ELR (cell line): ENCODE data around the gene C10orf120.
A peak's percentile ranks its signal among the peaks of the same experiment; 100 is the strongest.

Source experiments
- DNase-seq: peaks from one replicate; pipeline ENCODE4 v3.0.0-alpha.2; 2015; ENCODE audit warnings: low read depth

C10orf120 gene

DNA sequence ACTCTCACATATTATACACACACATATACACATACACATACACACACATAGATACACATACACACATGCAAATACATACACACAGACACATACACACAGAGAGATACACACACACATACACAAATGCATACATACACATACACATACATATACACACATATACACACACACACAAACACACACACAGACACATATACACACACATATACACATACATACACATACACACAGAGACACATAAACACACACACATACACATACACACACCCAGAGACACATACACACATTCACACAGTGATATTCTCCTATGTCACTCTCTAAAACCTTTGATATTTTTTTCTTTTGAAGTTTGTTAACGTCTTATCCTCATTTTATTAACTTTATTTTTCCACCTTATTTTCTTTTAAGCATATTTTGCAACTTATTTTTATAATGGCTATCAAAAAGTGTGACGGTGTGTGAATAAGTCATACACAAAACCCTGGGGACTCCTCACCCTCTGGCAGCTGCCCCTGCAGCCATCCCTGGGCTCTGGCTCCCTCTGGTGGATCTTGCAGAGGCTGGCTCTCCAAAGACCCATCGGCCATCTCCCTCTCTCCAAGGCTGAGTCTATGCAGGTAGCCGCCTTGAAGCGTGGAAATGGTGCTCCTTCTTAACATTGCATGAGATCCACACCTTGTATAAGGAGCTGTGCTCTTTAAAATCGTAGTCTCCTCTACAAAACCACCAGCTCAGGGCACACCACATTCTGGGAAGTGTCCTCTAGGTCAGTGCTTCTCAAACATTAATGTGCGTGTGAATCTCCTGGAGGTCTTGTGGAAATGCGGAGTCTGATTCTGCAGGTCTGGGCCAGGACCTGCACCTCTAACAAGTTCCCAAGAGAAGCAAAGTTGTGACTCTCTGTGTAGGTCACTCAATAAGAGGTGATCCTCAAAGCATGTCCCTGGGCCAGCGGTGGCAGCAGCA lies 4.1 kb upstream of the C10orf120 start:
- peak; percentile 70 for DNase-seq

DNA sequence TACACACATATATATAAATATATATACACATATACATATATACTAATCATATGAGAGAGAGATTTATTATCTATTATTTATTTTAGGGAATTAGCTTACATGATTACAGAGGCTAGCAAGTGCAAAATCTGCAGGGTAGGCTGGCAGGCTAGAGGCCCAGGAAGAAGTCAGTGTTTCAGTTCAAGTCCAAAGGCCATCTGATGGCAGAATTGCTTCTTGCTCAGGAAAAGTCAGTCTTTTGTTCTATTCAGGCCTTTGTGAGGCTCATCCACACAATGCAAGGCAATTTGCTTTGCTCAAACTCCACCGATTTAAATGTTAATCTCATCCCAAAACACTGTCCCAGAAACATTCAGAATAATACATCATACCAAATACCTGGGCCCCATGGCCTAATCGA lies 2.6 kb upstream of the C10orf120 start:
- DNase-seq = no peak

DNA sequence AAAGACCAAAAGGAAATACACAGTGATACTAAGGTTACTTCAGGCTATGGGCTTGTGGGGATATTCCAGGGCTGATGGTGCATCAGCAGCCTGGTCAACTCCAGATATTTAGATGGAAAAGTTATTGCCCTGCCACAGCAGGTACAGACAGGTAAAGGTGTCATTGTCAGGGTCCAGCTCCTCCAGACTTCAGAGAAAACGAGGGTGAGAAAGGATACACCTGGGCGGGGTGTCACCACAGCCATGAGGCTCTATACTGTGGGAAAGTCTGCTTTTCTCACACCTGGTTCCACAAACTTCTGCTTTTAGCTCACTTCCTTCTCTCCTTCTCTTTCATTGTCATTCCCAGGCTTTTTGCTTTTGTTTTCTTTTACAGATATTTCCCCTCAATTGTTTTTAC lies 2.0 kb upstream of the C10orf120 start:
- DNase-seq = no peak

DNA sequence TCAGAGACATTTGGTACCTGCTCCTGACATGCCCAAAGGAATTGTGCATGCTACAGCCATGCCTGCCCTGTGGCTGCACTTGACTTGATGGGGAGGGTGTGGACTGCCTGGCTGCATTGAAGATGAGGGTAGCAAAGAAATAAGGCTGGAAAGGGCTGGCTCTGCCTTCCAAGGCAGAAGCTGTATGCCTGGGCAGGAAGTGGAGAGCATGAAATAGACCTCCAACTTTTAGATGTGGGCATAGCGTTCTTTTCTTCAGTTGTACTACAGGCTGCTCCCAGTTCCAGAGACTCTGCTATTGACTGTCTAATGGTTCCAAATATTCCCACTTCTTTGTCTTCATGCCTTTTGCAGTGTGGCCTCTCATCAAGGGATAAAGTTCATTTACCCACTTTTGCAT lies 3.0 kb downstream of the C10orf120 start:
- DNase-seq = no peak

DNA sequence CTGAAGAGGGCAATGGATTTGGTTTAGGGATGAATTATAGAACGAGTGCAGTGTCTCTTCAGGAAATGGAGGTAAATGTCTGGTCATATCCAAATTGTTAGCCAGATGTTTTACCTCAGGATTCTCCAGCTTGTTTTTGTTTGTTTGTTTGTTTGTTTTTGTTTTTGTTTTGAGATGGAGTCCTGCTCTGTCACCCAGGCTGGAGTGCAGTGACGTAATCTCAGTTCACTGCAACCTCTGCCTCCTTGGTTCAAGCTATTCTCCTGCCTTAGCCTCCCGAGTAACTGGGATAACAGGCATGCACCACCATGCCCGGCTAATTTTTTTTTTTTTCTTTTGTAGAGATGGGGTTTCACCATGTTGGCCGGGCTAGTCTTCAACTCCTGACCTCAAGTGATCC lies 6.9 kb downstream of the C10orf120 start:
- no peak for DNase-seq

DNA sequence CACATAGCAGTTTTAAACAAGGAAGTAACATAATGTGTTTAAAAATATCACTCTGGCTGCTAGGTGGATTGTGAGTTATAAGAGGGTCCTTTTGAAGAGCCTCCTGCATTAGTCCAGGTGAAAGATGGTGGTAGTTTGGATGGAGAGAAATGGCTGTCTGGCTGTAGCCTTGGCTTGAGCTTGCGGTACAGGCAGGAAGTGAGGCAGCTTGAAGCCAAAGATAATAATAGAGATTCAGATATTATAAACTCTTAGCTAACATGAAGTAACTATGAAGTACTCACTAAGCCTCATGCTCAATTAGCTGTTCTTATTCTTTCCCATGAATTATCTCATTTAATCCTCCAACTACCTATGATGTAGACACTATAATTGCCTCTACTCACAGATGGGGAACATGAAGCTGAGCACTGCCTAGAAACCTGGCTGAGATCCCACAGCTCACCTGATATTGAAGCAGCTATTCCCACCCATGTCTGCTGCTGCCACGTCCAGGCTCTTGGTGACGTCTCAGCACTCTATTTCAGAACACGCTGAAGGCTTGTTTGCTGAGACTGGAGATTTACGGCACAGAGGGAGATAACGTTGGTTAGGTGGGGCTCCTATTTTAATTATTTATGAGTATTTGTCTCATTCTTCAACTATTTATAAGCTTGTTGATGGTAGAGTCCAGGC lies 10.4 kb downstream of the C10orf120 start:
- DNase-seq = no peak

DNA sequence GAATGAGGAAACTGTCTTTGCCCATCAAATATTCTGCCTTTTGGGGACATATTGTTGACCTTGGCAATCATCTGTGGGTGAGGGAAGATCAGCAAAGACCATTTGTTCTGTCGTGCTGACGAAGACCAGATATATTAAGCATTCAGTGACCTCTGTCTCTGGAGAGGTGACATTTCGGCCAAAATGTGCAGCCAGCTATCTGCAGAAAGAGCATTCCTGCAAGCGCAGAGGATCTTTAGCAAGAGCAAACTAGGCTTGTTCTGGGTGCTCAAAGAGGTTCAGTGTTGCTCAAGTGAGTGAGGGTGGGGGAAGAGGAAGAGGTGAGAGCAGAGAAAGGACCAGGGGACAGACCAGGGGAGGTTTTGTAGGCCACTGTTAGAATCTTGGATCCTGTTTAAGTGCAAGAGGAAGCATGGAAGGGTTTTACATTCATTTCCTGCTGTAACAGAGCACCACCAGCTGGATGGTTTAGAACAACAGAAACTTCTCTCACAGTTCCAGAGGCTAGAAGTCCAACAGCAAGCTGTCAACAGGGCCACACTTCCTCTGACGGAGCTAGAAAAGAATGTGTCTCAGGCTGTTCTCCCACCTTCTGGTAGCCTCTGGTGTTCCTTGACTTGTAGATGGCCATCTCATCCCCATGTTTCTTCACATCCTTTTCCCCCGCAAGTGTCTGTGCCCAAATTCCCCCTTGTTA lies 11.2 kb downstream of the C10orf120 start:
- DNase-seq = peak; percentile 47

DNA sequence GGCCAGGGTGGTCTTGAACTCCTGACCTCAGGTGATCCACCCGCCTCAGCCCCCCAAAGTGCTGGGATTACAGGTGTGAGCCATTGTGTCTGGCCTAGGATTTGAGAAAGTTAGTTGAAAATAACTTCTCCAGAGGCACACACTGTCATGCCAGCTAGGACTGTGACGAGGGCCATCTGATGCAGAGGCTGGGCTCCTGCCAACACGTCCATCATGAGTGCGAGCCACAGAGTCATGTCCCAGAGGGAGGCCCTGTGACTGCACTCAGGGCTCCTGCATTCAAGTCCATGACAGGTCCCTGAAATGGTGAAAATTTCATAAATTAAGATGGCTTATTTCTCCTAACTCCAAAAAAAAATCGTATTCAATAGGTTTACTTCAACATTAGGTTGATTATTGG lies 17.1 kb downstream of the C10orf120 start:
- DNase-seq = no peak

DNA sequence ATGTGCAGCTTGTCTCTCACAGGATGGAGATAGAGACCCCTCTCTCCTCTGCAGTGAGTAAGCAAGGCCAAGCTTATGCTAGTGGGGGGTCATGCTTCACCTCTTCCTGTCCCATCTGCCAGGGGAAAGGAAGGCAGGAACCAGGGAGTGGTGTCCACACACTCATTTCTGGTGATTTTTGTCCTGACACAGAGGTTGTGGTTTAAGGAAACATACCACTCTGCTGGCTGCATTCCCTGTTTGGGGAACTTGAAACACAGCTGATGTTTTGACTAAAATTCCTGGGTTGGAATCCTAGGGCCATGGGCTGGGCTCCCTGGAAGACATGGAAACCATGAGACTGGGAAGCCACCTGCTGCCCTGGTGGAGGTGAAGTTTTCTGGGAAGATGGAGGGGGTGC lies 21.4 kb downstream of the C10orf120 start:
- no peak for DNase-seq

DNA sequence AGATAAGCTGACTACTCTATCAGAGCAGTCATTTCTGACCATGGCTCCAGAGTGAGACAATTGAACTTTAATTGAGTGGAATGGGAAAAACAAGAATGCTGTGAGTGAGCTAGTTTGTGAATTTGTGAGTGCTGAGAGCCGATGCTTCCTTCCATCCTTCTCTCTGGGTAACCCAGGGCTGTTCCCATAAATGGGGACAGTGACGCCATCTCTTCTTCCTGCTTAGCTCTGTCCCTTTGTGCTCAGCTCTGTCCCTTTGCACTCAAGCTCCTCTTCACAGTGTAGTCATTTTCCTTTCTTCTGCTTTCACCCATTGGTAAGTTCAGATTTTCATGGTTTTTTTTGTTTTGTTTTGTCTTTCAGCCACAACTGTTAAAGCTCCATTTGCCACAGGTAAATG lies 24.4 kb downstream of the C10orf120 start:
- no peak for DNase-seq

DNA sequence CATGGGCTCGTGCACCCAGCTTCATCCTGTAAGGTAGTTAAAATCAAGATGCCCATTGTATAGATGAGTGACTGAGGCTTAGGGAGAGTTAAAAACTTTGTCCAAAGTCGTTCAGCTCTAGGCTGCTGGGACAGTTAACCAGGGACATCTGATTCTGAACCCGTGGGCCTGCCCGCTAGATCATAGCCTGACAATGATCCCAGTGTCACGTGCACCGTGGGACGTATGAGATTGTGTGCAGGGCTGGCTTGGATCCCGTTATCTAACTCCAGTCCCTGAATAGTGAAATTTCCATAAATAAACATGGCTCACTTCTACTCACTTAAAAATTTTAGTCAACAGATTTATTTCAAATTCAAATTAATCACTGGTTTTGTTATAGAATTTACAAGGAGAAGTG lies 24.9 kb downstream of the C10orf120 start:
- no peak for DNase-seq

DNA sequence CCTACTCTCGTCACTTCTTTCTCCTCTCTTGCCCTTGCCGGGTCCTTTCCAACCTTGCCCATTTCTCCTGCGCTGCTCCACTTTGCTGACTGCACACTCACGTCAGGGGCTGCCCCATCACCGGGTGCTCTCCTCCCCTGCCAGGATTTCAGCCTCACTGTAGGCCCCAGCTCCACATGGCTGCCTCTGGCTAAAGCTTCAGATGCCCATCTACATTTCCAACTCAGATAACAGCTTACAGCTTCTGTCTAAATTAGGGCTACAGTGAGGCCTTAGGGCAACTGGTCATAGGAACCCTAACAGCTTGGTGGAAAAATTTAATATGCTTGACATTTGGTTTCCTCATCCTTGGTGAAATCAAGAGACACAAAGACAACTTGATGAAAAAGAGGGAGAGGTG lies 25.9 kb downstream of the C10orf120 start:
- DNase-seq = no peak

DNA sequence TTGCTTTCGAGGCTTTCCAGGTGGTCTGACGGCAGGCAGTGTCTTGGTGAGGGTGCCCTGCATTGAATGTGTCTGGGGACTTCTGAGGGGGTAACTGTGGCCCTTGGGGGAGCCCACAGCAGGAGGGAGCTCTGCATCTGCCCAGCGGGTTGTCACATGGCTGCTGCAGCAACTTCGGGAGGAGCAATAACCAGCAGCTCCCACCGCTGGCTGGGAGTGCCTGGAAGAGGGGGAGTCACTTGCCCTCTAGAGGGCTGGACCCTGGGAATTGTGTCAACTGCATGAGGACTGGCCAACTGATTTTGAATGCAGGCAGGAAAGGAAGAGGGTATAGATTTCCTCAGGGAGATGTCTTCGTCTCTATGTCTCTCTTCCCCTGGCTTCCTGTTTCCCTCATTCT lies 26.4 kb downstream of the C10orf120 start:
- DNase-seq = no peak

DNA sequence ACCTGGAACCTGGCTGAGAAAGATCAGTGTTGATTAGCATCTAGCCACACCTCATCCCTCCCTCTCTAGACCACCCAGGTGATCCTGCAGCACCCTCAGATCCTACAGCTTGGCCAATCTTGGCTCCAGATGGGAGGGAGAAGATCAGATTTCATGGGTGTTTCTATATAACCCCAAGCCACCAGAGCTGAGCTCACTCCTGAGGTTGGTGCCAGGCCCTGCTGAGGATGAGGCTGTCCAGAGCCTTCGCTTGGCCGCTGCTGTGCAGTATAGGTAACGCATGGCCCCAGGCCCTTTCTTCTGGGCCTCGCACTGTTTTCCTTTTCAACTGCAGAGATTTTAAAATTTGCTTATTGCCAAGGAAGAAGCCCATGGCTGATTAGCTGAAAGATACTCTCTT lies 27.0 kb downstream of the C10orf120 start:
- DNase-seq = no peak

DNA sequence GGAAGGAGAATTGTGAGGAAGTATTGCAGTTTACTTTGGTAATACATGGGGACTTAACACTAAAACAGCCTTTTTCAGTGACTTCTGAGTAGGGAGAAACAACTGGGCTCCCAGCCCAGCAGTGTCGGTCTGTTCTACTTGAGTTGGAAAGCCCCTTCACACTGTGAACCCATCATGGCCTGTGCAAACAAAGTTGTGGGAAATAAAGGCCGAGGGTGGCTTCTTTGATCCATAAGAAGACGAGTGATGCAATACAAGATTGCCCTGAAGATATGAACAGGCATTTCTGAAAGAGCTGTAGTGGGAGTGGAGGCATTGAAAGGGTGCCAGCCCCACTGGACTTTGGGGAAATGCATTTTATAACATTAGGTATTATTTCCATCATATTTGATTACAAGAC lies 28.3 kb downstream of the C10orf120 start:
- DNase-seq = no peak

DNA sequence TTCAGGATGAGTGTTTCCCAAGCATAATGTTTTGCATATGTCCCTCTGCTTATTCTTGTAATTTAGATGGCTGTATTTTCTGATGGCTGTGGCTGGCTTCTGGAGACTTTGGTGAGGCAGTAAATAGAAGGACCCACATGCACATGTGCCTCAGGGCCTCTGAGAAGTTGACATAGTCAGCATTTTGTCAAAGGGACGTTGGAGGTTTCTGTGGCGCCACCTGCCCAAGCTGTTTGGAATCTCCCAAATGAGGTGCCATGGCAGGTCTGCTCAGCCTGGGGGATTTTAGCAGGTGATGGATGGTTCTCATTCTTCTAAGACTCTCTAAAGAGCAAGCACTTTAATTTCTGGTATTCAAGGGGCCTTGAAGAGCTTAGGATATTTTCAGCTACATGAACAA lies 29.8 kb downstream of the C10orf120 start:
- DNase-seq = no peak

DNA sequence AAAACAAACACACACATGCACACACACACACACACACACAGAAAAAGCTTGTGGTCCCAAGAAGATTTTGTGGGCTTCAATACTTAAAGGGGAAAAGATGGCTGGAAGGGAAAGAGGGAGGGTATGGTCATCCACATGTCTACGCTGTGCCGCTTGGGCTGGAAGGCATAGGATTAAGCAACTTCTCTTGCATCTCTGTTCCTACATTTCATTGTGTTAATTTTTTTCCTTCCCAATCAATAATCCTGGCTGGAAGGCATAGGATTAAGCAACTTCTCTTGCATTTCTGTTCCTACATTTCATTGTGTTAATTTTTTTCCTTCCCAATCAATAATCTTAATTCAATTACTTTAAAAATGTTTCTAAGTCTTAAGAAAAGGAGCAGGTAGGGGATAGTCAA lies 30.6 kb downstream of the C10orf120 start:
- DNase-seq = no peak

DNA sequence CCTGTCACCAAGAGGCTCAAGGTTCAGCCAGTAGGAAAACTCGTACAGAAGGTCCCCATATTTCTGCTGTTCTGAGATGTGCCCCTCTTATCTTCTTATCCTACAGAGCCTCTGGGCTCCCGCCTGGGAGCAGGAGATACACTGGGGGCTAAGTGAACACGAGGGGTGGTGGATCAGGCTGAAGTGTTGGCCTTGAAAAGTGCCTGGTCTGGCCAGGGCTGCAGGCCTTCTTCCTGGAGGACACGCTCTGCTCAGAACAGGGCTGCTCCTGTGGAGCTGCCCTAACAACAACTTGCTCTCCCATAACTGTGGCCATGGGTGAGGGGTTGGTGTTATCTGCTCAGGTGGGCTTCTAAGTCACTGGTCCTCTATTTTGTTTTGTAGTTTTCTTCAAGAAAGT lies 33.7 kb downstream of the C10orf120 start:
- DNase-seq = no peak

DNA sequence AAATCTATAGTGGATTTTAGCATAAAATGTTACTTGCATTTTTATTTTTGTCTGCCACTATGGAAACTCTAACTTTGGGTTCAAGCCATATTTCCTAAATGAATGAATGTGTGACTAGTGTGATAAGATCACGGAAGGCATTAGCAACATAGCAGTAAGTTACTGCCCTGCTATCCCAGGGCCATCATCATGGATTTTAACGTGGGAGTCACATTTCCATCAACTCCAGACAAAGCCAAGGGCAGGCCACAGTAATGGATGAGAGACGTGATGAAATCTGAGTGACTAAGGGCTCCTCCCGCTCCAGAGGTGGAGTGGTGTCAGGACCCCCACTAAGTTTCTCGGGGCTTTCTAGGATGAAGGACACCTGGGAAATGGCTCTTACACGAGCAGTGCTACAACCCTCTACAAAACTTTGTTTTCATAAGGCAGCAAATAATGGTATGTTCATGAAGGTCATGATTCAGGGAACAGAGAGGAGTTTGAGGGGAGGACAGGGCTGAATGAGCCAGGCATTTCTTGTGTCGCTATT lies 34.3 kb downstream of the C10orf120 start:
- no peak for DNase-seq

DNA sequence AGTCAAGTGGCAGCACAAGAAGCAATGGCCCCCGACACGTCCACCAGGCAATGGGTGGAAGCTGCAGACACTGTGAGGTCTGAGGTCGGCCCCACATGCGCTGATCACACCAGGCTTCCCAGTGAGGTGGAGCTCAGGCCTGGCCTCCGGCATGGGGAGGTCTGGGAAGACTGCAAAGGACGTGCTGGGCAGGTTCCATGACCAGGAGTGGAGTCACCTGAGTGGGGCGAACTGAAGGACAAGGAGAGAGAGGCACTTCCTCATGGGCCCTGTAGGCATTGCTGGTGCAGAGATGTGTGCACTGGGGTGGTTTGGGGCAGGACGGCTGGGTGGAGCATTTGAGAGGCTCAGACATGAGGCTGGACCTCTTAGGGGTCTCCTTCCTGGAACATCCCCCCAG lies 35.1 kb downstream of the C10orf120 start:
- DNase-seq = no peak

DNA sequence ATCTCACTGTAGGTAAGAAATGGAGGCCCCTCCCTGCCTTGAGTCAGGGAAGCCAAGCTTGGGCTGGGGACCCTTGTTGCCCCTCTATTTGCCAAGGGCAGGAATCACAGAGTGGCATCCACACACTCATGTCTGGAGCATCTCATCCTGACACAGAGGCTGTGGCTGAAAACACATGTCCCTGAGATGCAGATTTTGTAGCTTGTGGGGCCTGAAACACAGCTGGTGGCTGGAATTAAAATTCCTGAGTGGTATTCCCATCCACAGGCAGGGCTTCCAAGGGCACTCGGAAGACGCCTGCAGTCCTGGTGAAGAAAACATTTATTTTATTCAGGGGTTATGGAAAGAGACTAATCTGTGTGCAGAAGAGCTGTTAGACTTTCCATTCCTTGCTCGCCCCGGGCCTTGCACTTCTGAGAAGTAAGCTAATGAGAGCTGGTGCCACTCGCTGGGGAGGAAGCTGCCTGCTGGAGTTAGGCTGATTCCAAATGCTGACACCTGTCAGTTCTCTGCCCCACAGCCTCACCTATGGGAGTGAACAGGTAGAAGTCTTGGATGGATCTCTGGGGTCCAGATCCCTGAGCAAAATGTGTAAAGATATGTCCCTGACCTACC lies 36.0 kb downstream of the C10orf120 start:
- no peak for DNase-seq

DNA sequence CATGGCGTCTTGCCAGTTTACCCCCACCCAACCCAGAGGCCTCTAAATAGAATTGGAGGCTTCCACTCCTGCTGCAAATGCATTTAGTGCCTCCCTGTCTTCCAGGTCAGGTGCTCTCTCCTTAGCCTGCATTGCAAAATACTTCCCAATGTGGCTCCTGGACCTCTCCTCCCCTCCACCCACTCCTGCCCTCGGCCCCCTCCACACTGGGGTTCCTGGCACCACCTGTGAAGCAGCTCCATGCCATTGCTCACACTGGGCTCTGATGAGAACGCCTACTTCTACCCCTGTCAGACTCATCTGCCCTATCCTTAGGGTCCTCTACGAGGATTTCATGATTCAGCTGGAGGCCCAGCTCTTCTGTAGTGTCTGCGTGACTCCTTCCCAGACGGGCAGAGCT lies 37.4 kb downstream of the C10orf120 start:
- DNase-seq = no peak
